Panc1 (cell line): Measurements from ENCODE around the gene AEBP2.

Source experiments
- SIN3A ChIP-seq: IDR thresholded peaks from 2 replicates; pipeline ENCODE4 v1.6.1; 2012; ENCODE audit warnings: low read depth, mild to moderate bottlenecking, low read length, moderate library complexity, borderline replicate concordance; ENCODE audit not compliant: insufficient read depth
- TF ChIP-seq, protein P1 (sequence below), 2 experiments: IDR thresholded peaks; 2 replicates each; pipeline ENCODE4 v1.6.1; 2011 to 2012; ENCODE audit warnings: low read depth in 2 of 2, control low read depth in 1 of 2, low read length in 1 of 2, mild to moderate bottlenecking in 1 of 2, moderate library complexity in 1 of 2; ENCODE audit not compliant: insufficient read depth in 1 of 2
- TF ChIP-seq, protein P2 (sequence below): fragments of 450-650 bp; IDR thresholded peaks from 2 replicates; pipeline ENCODE4 v1.5.1; 2017; ENCODE audit warnings: mild to moderate bottlenecking

DNA sequence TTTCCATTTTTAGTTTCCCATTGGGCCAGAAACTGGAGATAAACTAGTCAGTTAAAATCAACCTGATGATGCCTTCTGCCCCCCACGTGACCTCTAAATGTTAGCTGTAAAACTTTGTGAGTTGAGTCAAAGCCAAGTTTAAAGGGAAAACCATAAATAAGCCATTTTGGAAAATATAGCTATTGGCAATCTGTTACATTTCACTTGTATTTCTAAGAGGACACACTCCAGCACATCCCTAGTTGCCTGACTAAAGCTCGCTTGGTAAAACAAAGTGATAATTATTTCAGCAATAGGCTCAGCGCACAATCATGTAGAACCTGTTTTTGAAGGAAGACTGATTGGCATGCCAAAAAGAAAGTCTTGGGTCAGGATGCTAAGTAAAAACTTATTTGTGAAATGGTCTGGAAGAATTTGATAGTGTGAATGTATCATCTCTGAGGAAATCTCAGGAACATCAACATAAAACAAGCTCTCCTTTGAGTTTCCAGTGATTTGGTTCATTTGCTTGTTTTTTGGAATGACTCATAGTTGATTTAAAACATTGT is 49.2 kb upstream of the AEBP2 start:
- TF ChIP-seq, protein P1, sequence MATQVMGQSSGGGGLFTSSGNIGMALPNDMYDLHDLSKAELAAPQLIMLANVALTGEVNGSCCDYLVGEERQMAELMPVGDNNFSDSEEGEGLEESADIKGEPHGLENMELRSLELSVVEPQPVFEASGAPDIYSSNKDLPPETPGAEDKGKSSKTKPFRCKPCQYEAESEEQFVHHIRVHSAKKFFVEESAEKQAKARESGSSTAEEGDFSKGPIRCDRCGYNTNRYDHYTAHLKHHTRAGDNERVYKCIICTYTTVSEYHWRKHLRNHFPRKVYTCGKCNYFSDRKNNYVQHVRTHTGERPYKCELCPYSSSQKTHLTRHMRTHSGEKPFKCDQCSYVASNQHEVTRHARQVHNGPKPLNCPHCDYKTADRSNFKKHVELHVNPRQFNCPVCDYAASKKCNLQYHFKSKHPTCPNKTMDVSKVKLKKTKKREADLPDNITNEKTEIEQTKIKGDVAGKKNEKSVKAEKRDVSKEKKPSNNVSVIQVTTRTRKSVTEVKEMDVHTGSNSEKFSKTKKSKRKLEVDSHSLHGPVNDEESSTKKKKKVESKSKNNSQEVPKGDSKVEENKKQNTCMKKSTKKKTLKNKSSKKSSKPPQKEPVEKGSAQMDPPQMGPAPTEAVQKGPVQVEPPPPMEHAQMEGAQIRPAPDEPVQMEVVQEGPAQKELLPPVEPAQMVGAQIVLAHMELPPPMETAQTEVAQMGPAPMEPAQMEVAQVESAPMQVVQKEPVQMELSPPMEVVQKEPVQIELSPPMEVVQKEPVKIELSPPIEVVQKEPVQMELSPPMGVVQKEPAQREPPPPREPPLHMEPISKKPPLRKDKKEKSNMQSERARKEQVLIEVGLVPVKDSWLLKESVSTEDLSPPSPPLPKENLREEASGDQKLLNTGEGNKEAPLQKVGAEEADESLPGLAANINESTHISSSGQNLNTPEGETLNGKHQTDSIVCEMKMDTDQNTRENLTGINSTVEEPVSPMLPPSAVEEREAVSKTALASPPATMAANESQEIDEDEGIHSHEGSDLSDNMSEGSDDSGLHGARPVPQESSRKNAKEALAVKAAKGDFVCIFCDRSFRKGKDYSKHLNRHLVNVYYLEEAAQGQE (IDR thresholded peaks at IDR 0.05; ENCODE audit: insufficient read depth in 1 of 2, low read depth in 2 of 2, low read length in 1 of 2), result no peak
- TF ChIP-seq, protein P2, sequence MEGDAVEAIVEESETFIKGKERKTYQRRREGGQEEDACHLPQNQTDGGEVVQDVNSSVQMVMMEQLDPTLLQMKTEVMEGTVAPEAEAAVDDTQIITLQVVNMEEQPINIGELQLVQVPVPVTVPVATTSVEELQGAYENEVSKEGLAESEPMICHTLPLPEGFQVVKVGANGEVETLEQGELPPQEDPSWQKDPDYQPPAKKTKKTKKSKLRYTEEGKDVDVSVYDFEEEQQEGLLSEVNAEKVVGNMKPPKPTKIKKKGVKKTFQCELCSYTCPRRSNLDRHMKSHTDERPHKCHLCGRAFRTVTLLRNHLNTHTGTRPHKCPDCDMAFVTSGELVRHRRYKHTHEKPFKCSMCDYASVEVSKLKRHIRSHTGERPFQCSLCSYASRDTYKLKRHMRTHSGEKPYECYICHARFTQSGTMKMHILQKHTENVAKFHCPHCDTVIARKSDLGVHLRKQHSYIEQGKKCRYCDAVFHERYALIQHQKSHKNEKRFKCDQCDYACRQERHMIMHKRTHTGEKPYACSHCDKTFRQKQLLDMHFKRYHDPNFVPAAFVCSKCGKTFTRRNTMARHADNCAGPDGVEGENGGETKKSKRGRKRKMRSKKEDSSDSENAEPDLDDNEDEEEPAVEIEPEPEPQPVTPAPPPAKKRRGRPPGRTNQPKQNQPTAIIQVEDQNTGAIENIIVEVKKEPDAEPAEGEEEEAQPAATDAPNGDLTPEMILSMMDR, result no peak
- TF ChIP-seq SIN3A, result no peak
